ENCODE results near the gene RNPEPL1. TPM values are rescaled to one million over a fixed set of nuclear protein-coding genes. Genes with fewer than 3 reads are reported as not detected.
A peak's percentile ranks its signal among the peaks of the same experiment; 100 is the strongest.
"Not testable (repeated sequence)": the region's sequence is repeated elsewhere in the genome, so short reads cannot be mapped to it uniquely, and the experiment has no call there.

RNPEPL1 gene
- total RNA-seq, 1 experiment from 2014 or later = 101 TPM

DNA sequence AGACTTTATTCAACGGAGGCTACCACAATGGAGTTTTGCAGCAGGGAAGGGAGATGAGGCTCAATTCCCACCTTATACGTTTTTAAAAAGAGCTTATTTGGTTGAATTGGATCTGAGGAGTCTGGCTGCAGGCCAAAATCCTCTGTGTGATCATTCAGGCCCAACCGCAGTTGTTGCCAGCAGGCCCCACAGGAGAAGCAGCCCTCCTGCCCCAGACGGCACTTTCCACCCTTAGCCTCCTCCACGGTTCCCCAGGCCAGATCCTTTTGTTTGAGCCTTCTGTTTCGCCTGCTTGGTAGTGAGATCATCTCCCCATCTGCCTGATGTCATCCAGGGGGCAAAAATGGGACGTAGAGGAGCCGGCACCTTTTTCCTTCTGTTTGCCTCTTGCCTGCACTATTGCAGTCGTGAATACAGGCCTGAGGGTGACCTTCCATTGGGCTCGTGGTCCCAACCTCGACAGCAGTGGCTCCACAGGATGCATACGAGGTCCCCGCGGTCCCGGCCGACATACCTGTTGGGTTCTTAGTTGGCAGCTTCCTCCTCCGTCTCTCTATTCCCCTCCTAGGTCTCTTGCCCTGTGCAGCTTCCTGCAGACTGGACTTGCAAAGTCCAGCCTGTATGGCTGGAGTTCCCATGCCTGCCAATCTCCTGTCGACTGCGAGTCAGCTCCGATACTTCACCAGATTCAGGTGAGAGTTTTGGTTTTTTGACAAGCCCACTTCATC is 47.7 kb downstream of the RNPEPL1 start:
- H3K9me2 ChIP-seq (ENCODE audit: insufficient read depth) = no peaks in the 10 kb centered on the region
- no peak overlapping the region for H3K4me2 ChIP-seq
- peaks cover 16% of the 10 kb centered on the region; the same call in 1 of the 2 replicates for H3K9me3 ChIP-seq (ENCODE audit: insufficient read depth, low read depth)
- BruUV-seq (replicated peaks) = no TSS peak
- no peak overlapping the region for H2AFZ ChIP-seq
- no peaks in the 10 kb centered on the region for H3F3A ChIP-seq (ENCODE audit: insufficient read depth, low read depth)
- no peaks in the 10 kb centered on the region for H3K79me2 ChIP-seq (ENCODE audit: low read depth)
- no peak overlapping the region for H3K4me3 ChIP-seq
- intact Hi-C loops (cut with micrococcal nuclease; ENCODE audit: unreplicated experiment) = no loop called here
- no peaks in the 10 kb centered on the region for H4K20me1 ChIP-seq (ENCODE audit: insufficient read depth)
- no peaks in the 10 kb centered on the region for H3K36me3 ChIP-seq (ENCODE audit: low read depth)
- no peaks in the 10 kb centered on the region for H3K4me1 ChIP-seq (replicated peaks; ENCODE audit: insufficient read depth)
- peaks cover 25% of the 10 kb centered on the region for H3K27me3 ChIP-seq (ENCODE audit: insufficient read depth, low read depth)
- H3K27ac ChIP-seq = no peak overlapping the region
- TF ChIP-seq EZH2 (IDR thresholded peaks at IDR 0.05; ENCODE audit: low read depth) = no peak
- TF ChIP-seq, protein P1, sequence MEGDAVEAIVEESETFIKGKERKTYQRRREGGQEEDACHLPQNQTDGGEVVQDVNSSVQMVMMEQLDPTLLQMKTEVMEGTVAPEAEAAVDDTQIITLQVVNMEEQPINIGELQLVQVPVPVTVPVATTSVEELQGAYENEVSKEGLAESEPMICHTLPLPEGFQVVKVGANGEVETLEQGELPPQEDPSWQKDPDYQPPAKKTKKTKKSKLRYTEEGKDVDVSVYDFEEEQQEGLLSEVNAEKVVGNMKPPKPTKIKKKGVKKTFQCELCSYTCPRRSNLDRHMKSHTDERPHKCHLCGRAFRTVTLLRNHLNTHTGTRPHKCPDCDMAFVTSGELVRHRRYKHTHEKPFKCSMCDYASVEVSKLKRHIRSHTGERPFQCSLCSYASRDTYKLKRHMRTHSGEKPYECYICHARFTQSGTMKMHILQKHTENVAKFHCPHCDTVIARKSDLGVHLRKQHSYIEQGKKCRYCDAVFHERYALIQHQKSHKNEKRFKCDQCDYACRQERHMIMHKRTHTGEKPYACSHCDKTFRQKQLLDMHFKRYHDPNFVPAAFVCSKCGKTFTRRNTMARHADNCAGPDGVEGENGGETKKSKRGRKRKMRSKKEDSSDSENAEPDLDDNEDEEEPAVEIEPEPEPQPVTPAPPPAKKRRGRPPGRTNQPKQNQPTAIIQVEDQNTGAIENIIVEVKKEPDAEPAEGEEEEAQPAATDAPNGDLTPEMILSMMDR (conservative IDR thresholded peaks at IDR 0.05) = no peak
- CTCF ChIA-PET = no interaction called here
- no peak for DNase-seq
- POLR2A ChIA-PET (ENCODE audit: unreplicated experiment) = no interaction called here

DNA sequence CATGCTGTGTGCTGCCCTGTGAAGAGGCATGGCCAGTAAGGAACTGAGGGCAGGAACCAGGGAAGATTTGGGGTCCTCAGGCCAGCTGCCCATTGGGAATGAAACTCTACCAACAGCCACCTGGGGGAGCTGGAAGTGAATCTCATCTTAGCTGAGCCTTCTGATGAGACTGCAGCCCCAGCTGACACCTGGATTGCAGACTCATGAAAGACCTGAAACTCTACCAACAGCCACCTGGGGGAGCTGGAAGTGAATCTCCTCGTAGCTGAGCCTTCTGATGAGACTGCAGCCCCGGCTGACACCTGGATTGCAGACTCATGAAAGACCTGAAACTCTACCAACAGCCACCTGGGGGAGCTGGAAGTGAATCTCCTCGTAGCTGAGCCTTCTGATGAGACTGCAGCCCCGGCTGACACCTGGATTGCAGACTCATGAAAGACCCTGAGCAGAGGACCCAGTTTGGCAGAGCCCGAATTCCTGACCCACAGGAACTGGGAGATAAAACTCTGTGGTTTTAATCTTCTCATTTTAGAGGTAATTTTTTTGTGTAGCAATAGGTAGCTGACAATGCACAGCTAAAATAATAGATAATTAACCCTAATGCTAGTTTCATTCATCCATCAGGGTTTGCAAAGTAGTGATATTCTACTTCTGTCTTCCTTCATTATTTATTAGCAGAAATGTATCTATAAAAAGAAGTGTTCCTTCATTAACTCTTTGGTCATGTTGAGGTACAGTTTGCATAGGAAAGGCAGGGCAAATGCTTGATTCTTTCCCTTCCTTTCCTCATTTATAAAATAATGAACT is 48.8 kb downstream of the RNPEPL1 start:
- TF ChIP-seq, protein P1 (conservative IDR thresholded peaks at IDR 0.05) = peak; percentile 38; the same call in 1 of the 2 replicates
- H3K79me2 ChIP-seq (ENCODE audit: low read depth); CTCF ChIA-PET; H3K27ac ChIP-seq; H3K9me2 ChIP-seq (ENCODE audit: insufficient read depth); BruUV-seq (replicated peaks); DNase-seq; H3K4me3 ChIP-seq; H2AFZ ChIP-seq; intact Hi-C loops (cut with micrococcal nuclease; ENCODE audit: unreplicated experiment); H4K20me1 ChIP-seq (ENCODE audit: insufficient read depth); POLR2A ChIA-PET (ENCODE audit: unreplicated experiment); H3K4me1 ChIP-seq (replicated peaks; ENCODE audit: insufficient read depth); H3K36me3 ChIP-seq (ENCODE audit: low read depth); H3F3A ChIP-seq (ENCODE audit: insufficient read depth, low read depth); H3K4me2 ChIP-seq: not testable (repeated sequence)
- peaks cover 16% of the 10 kb centered on the region; the same call in 1 of the 2 replicates for H3K9me3 ChIP-seq (ENCODE audit: insufficient read depth, low read depth)
- peaks cover 30% of the 10 kb centered on the region for H3K27me3 ChIP-seq (ENCODE audit: insufficient read depth, low read depth)

DNA sequence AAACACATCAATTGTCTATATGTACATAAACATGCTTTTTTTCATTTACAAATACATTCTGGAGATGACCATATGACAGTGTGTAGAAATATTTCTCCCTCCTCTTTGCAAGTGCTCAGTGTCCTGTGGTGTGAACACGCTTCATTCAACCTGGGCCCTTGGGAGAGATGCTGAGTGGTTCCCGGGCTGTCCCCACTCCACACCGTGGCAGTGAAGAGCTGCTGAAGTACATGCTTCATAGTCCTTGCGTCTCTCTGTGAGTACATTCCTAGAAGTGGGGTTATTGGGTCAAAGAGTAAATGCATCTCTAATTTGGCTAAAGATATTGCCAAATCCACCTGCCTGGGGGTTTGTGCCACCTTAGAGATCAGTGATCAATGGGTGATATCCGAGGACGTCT is 50.5 kb downstream of the RNPEPL1 start:
- no peak overlapping the region for H3K27ac ChIP-seq
- no peaks in the 10 kb centered on the region for H3K4me1 ChIP-seq (replicated peaks; ENCODE audit: insufficient read depth)
- no peaks in the 10 kb centered on the region for H3K36me3 ChIP-seq (ENCODE audit: low read depth)
- H3K4me3 ChIP-seq = no peak overlapping the region
- ChIA-PET POLR2A (ENCODE audit: unreplicated experiment) (no interaction called here), CTCF (interaction anchor here (0.6 kb wide), 1 partner anchor 10 kb away, joined by 13 read pairs; no protein-coding TSS in a partner anchor)
- TF ChIP-seq EZH2 (IDR thresholded peaks at IDR 0.05; ENCODE audit: low read depth) = no peak
- TF ChIP-seq, protein P1 (conservative IDR thresholded peaks at IDR 0.05) = no peak
- H3K9me3 ChIP-seq (ENCODE audit: insufficient read depth, low read depth) = peaks cover 16% of the 10 kb centered on the region; the same call in 1 of the 2 replicates
- H4K20me1 ChIP-seq (ENCODE audit: insufficient read depth) = no peaks in the 10 kb centered on the region
- H3K9me2 ChIP-seq (ENCODE audit: insufficient read depth) = no peaks in the 10 kb centered on the region
- intact Hi-C loops (cut with micrococcal nuclease; ENCODE audit: unreplicated experiment) = no loop called here
- no TSS peak for BruUV-seq (replicated peaks)
- H3K27me3 ChIP-seq (ENCODE audit: insufficient read depth, low read depth) = peaks cover 30% of the 10 kb centered on the region
- no peak for DNase-seq
- no peak overlapping the region for H3K4me2 ChIP-seq
- no peaks in the 10 kb centered on the region for H3F3A ChIP-seq (ENCODE audit: insufficient read depth, low read depth)
- no peak overlapping the region for H2AFZ ChIP-seq
- H3K79me2 ChIP-seq (ENCODE audit: low read depth) = no peaks in the 10 kb centered on the region
